ENCODE data around the gene DYSF.

Gene DYSF

GRCh38 chr2:71706836-71707235, 253.5 kb downstream of the DYSF start:
- DNase-seq (ENCODE audit: low spot score): no peak

DNA sequence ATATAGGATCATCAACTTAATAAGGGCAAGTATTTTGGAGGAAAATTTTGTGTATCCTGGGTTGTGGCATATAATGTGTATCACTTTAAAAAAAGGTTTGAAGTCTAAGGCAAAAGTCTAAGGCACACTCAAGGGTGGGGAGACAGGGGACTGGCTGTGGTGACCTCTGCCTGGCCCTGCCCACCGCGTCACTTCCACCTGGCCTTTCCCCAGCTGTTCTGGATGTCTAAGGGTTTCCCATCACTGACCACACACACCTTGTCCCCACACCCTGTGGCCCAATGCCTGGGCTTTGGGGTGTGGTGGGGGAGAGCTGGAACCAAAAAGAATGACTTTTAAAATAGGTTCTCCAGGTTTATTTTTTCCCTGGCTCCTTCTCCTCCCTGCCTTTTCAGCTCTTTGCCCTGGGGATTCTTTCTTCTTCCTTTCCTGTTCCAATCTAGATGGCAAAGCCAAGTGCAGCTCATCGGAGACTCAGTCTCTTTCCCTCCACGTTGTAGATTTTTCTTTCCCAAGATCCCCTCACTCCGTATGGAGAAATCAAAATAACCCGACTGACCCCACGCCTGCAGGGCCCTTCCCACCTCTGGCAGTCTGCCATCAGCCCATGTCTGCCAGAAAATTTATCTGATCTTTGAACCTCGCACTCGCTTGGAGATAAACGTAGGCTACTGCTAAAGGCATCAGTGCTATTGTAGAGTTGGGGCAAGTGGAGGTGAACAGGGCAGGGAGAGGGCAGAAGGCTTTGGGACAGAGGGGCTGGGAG, 257.2 kb downstream of the DYSF start:
- no peak for DNase-seq (ENCODE audit: low spot score)

GRCh38 chr2:71711133-71711855, 257.9 kb downstream of the DYSF start:
- no peak for DNase-seq (ENCODE audit: low spot score)

GRCh38 chr2:71712158-71712818, 258.9 kb downstream of the DYSF start:
- no peak for DNase-seq (ENCODE audit: low spot score)

- no peak for DNase-seq (ENCODE audit: low spot score)
These were observed 260.5 kb downstream of the DYSF start for GRCh38 chr2:71713581-71714580.

- DNase-seq (ENCODE audit: low spot score): no peak
These were observed 261.4 kb downstream of the DYSF start for GRCh38 chr2:71714601-71715240.

DNA sequence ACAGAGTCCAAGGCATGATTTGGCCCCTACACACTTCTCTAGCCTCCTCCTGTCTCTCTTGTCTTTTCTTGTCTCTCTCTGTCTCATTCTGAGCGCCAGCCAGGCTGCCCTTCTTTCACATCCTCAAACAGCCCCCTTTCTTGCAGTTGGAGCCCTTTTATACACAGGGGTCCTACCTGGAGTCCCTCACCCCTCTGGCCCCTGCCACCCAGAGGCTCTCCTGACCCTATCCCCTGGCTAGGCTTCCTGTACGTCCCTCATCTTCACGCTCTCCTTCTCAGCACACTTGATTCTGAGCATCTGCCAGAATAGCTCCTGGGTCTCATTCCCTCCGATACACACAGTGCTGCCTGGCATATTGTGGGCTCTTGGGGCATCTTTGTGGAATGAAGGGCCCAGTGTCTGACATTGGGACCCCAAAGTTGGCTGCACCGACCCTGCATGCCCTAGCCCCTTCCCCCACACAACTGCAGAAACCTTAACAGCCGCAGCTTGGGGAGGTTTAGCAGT, 261.9 kb downstream of the DYSF start:
- no peak for DNase-seq (ENCODE audit: low spot score)

DNA sequence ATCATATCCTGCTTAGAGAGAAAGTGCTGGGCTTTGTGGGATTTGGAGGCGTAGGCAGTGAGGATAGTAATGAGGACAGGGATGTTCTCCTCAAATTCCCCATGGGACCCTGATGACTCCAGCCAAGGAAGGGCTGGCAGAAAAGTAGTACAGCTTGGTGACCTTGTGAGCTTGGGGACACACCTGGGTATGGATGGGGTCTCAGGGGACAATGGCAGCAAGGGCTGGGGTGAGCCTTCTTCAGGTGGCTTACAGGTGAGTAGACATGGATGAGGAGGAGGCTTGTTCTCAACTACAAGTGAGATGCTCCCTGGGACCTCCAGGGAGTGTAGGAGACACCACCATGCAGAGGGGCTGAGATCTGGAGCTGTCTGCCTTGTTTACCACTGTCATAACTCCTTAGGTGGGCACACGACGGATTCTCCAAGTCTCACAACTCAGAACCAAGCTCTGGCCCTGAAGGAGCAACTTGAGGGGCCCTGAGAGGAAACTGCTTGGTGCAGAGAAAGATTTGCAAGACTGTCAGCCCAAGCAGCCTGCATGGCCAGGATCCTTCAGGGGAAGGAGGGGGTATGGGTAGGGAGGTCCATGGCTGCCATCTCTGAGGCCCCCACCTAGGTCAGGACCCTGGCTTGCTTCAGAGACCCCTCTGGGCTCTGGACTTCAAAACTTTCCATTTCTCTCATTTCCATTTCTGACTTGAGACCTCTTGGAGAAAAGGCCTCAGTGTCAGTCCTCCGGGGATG, 262.8 kb downstream of the DYSF start:
- DNase-seq (ENCODE audit: low spot score): no peak

GRCh38 chr2:71716697-71717624, 263.6 kb downstream of the DYSF start:
- no peak for DNase-seq (ENCODE audit: low spot score)

DNA sequence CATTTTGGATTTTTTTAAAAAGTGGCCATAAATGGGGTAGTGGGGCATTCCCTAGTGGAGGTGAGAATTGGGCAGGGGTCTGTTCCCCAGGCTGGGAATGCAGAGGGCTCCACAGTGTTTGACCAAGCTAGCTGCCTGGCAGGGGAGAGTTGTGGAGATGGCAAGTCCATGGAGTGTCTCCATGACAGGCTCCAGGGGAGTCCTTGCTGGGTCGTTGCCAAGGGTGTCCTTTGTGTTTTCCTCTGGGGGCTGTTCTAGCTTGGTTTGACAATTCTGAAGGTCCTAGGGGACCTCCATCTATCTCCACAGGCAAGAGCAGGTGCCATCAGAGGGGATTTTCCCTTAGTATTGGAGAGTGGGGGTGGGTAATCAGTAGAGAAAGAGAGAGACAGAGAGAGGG, 265.3 kb downstream of the DYSF start:
- DNase-seq (ENCODE audit: low spot score): no peak

DNA sequence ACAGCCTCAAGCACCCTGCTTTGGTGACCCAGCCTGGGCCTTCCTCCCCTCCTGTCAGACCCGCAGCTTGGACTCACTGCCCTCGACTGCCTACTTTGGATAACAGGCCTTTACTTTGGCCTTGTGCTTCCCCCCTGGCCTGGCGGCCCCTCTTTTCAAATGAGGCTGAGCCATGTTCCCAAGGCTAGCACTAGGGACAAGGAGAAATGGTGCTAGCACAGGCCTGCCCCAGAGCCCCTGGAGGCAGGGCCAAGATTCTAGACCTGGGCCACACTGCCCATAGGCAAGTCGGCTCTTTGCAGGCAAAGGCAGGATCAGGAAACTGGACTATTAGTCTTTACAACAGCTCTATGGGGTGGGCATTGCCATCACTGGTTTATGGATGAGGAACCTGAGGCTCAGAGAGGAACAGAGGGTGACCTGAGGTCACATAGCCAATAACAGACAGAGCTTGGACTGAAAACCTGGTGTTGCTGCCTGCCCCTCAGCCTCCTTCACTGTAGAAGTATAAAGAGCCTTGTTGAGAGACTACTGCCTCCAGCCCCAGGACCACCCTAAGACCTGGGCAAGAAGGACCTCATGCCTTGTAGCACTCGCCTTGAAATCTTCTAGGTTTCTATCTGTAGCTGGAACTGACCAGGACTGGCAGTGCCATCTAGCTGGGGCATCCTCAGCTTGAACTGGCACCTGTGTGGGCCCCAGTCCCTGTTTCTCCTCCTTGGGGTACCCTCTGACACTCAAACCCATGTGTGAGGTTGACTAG, 266.3 kb downstream of the DYSF start:
- no peak for DNase-seq (ENCODE audit: low spot score)

GRCh38 chr2:71720283-71720560, 266.9 kb downstream of the DYSF start:
- DNase-seq (ENCODE audit: low spot score): no peak

GRCh38 chr2:71720596-71721361, 267.4 kb downstream of the DYSF start:
- DNase-seq (ENCODE audit: low spot score): no peak

DNA sequence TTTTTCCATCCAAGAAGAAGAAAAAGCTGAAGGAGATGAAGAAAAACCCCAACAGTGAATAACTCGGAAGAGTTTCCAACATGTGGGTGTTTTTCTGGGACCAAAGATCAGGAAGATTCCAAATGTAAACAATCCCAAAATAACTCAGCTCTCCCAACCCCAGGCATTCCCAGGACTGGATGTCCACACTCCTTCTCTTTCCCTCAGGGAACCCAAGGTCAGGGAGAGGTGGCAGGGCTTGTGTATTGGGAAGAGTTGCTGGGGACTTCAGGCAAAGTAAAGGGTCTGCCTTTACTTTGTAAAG, 268.0 kb downstream of the DYSF start:
- no peak for DNase-seq (ENCODE audit: low spot score)

GRCh38 chr2:71721669-71722068, 268.3 kb downstream of the DYSF start:
- DNase-seq (ENCODE audit: low spot score): no peak

DNA sequence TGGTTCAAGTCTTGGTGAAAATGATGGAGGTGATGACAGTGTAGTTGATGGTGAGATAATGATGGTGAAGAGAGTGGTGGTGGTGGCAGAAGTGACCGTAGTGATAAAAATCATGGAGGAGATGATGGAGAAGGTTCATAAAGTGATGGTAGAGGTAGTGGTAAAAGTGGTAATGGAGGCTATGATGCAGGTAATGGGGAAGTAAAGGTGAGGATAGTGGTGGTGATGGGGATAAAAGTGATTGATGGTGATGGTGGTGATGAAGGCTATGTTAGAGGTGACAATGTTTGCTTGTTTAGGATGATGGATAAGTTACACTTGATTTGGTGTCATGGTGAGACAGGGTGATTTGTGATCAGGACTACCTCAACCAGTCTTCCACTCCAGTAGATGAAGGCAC, 268.9 kb downstream of the DYSF start:
- DNase-seq (ENCODE audit: low spot score): no peak

- DNase-seq (ENCODE audit: low spot score): no peak
These were observed 271.4 kb downstream of the DYSF start for GRCh38 chr2:71724793-71725192.

- DNase-seq (ENCODE audit: low spot score): no peak
These were observed 272.5 kb downstream of the DYSF start for GRCh38 chr2:71725836-71726235.
